H9 (cell line): Measurements from ENCODE around the gene MKNK2. TPM values are rescaled to one million over a fixed set of nuclear protein-coding genes. Genes with fewer than 3 reads are reported as not detected.

Experiments
- DNase-seq: peaks from one replicate; pipeline ENCODE4 v3.0.0-alpha.2; 2017
- H2AFZ ChIP-seq: one replicate; pipeline ENCODE4 v1.6.1; 2013; ENCODE audit warnings: mild to moderate bottlenecking, low read length, control low read depth, moderate library complexity
- H2AK5ac ChIP-seq: 2 replicates; pipeline ENCODE4 v1.6.1; 2013; ENCODE audit warnings: low read length, control low read depth, mixed read lengths; ENCODE audit not compliant: insufficient read length
- H2BK120ac ChIP-seq: one replicate; pipeline ENCODE4 v1.6.1; 2013; ENCODE audit warnings: low read depth, mild to moderate bottlenecking, low read length, control low read depth, inconsistent platforms; ENCODE audit not compliant: poor library complexity, severe bottlenecking
- H2BK12ac ChIP-seq: 2 replicates; pipeline ENCODE4 v1.6.1; 2013; ENCODE audit warnings: low read length, control low read depth, mixed read lengths, low read depth; ENCODE audit not compliant: insufficient read length
- H2BK15ac ChIP-seq: 2 replicates; pipeline ENCODE4 v1.6.1; 2013; ENCODE audit warnings: low read depth, low read length, control low read depth
- H2BK20ac ChIP-seq: one replicate; pipeline ENCODE4 v1.6.1; 2013; ENCODE audit warnings: low read depth, mild to moderate bottlenecking, low read length, control low read depth, inconsistent platforms; ENCODE audit not compliant: poor library complexity, severe bottlenecking
- H2BK5ac ChIP-seq: 2 replicates; pipeline ENCODE4 v1.6.1; 2013; ENCODE audit warnings: low read length, control low read depth, mixed read lengths; ENCODE audit not compliant: insufficient read length
- H3K14ac ChIP-seq: 2 replicates; pipeline ENCODE4 v1.6.1; 2013; ENCODE audit warnings: low read length, control low read depth; ENCODE audit not compliant: insufficient read depth
- H3K18ac ChIP-seq: 2 replicates; pipeline ENCODE4 v1.6.1; 2013; ENCODE audit warnings: low read depth, mild to moderate bottlenecking, mixed read lengths, low read length, control low read depth; ENCODE audit not compliant: insufficient read length
- H3K23ac ChIP-seq: 2 replicates; pipeline ENCODE4 v1.6.1; 2013; ENCODE audit warnings: low read length, control low read depth, mixed read lengths, low read depth; ENCODE audit not compliant: insufficient read length
- H3K23me2 ChIP-seq: 2 replicates; pipeline ENCODE4 v1.6.1; 2013; ENCODE audit warnings: low read depth, mild to moderate bottlenecking, mixed read lengths, low read length, control low read depth; ENCODE audit not compliant: insufficient read length, poor library complexity, severe bottlenecking
- H3K27ac ChIP-seq: 2 replicates; pipeline ENCODE4 v1.5.1; 2013; ENCODE audit warnings: low read length, control low read depth, mixed read lengths, low read depth; ENCODE audit not compliant: insufficient read length
- H3K27me3 ChIP-seq: 2 replicates; pipeline ENCODE4 v1.6.1; 2013; ENCODE audit warnings: low read length, control low read depth, inconsistent platforms; ENCODE audit not compliant: insufficient read depth
- H3K4ac ChIP-seq: 2 replicates; pipeline ENCODE4 v1.6.1; 2013; ENCODE audit warnings: low read depth, mild to moderate bottlenecking, control low read depth, inconsistent platforms, low read length, moderate library complexity
- H3K4me1 ChIP-seq: 2 replicates; pipeline ENCODE4 v1.6.1; 2013; ENCODE audit warnings: low read length, control low read depth, inconsistent platforms; ENCODE audit not compliant: insufficient read depth
- H3K4me2 ChIP-seq: 2 replicates; pipeline ENCODE4 v1.6.1; 2013; ENCODE audit warnings: low read length, control low read depth, mixed read lengths; ENCODE audit not compliant: insufficient read length, insufficient read depth
- H3K56ac ChIP-seq: 2 replicates; pipeline ENCODE4 v1.6.1; 2013; ENCODE audit warnings: low read depth, mild to moderate bottlenecking, mixed read lengths, low read length, control low read depth; ENCODE audit not compliant: insufficient read length
- H3K79me1 ChIP-seq: 2 replicates; pipeline ENCODE4 v1.6.1; 2013; ENCODE audit warnings: low read depth, mild to moderate bottlenecking, moderate library complexity, low read length, control low read depth, inconsistent platforms; ENCODE audit not compliant: insufficient read depth, poor library complexity, severe bottlenecking
- H3K79me2 ChIP-seq: 2 replicates; pipeline ENCODE4 v1.6.1; 2013; ENCODE audit warnings: low read length, control low read depth, inconsistent platforms; ENCODE audit not compliant: insufficient read depth
- H3K9ac ChIP-seq: 2 replicates; pipeline ENCODE4 v1.6.1; 2013; ENCODE audit warnings: low read length, control low read depth, mixed read lengths; ENCODE audit not compliant: insufficient read length; ENCODE audit errors: extremely low read depth
- H3K9me3 ChIP-seq: one replicate; pipeline ENCODE4 v1.6.1; 2013; ENCODE audit warnings: low read depth, low read length, inconsistent platforms; ENCODE audit not compliant: control insufficient read depth
- H3T11ph ChIP-seq: one replicate; pipeline ENCODE4 v1.6.1; 2013; ENCODE audit warnings: mild to moderate bottlenecking, low read length, control low read depth, inconsistent platforms
- H4K20me1 ChIP-seq: one replicate; pipeline ENCODE4 v1.6.1; 2013; ENCODE audit not compliant: control insufficient read depth, insufficient read length, insufficient read depth
- H4K5ac ChIP-seq: 2 replicates; pipeline ENCODE4 v1.6.1; 2013; ENCODE audit warnings: low read depth, mild to moderate bottlenecking, mixed read lengths, low read length, control low read depth; ENCODE audit not compliant: insufficient read length
- H4K8ac ChIP-seq: replicated peaks from 2 replicates; pipeline ENCODE4 v1.6.1; 2013; ENCODE audit warnings: low read length, control low read depth, mixed read lengths, low read depth; ENCODE audit not compliant: insufficient read length
- H4K91ac ChIP-seq: 2 replicates; pipeline ENCODE4 v1.6.1; 2013; ENCODE audit warnings: low read depth, mild to moderate bottlenecking, moderate library complexity, mixed read lengths, low read length, control low read depth; ENCODE audit not compliant: insufficient read length
- H3K27ac Mint-ChIP-seq, 3 experiments: 2 replicates in 2 of 3; 3 replicates in 1 of 3; pipeline ENCODE4 v1.8.0; 2020 to 2021; ENCODE audit warnings: mixed read lengths in 3 of 3, mild to moderate bottlenecking in 1 of 3, moderate library complexity in 1 of 3
- H3K27me3 Mint-ChIP-seq: 2 replicates; pipeline ENCODE4 v1.8.0; 2021; ENCODE audit warnings: low read depth, mild to moderate bottlenecking, moderate library complexity, mixed read lengths
- H3K36me3 Mint-ChIP-seq, 3 experiments: 2 replicates in 2 of 3; 3 replicates in 1 of 3; pipeline ENCODE4 v1.8.0; 2020 to 2021; ENCODE audit warnings: low read depth in 3 of 3, mixed read lengths in 3 of 3; ENCODE audit not compliant: insufficient read depth in 1 of 3
- H3K4me1 Mint-ChIP-seq, 2 experiments: 2 replicates each; pipeline ENCODE4 v1.8.0; 2020; ENCODE audit warnings: mixed read lengths in 2 of 2
- H3K4me3 Mint-ChIP-seq, 2 experiments: 2 replicates in 1 of 2; 3 replicates in 1 of 2; pipeline ENCODE4 v1.8.0; 2020 to 2021; ENCODE audit warnings: mild to moderate bottlenecking in 2 of 2, mixed read lengths in 2 of 2, moderate library complexity in 1 of 2
- H3K9me3 Mint-ChIP-seq, 2 experiments: 2 replicates in 1 of 2; 3 replicates in 1 of 2; pipeline ENCODE4 v1.8.0; 2020; ENCODE audit warnings: mild to moderate bottlenecking in 2 of 2, mixed read lengths in 2 of 2, moderate library complexity in 1 of 2
- WGBS: extraction: QIAGEN DNeasy Blood & Tissue Kit; methylation state at CpG from one replicate; pipeline ENCODE4 v1.1.7; 2013; ENCODE audit warnings: missing lambda C conversion rate, low lambda C conversion rate, mixed read lengths; ENCODE audit not compliant: insufficient read length; ENCODE audit errors: extremely low coverage; 5-methylcytosine and 5-hydroxymethylcytosine counted together
- total RNA-seq: library from RNA; stranded (reverse); gene quantifications from 2 replicates; pipeline ENCODE4 v1.2.1, GENCODE V29; 2021
- TF ChIP-seq, protein P1 (sequence below): fragments of 200-600 bp; sonication (generic); conservative IDR thresholded peaks from 3 replicates; pipeline ENCODE4 v1.8.0; 2021; ENCODE audit warnings: antibody characterized with exemption, mild to moderate bottlenecking

MKNK2 gene
- total RNA-seq, 1 experiment from 2014 or later = 153 TPM

DNA sequence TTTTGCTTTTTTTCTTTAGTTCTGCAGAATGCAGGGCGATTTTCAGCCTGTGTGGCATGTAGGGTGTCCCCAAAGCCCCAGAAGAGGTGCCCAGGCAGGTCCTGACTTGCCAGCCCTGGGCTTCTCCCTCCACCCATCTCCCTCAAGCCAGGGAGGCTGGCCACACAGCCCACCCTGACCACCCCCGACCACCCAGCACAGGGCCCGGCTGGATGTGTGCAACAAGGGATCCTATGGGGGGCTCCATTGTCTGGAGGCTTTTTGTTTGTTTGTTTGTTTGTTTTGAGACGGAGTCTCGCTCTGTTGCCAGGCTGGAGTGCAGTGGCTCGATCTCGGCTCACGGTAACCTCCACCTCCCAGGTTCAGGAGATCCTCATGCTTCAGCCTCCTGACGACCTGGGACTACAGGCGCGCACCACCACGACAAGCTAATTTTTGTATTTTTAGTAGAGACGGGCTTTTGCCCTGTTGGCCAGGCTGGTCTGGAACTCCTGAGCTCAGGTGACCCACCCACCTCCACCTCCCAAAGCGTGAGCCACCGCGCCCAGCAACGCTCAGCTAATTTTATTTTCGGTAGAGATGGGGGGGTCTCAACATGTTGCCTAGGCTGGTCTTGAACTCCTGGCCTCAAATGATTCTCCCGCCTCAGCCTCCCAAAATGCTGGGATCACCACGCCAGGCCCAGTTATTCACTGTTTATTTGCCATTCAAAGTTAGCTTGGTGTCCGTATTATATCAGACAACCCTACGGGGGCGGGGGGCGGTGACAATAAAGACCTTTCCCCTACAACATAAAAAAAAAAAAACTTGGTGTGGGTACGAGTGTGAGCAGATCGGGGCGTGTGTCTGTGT is 7.8 kb upstream of the MKNK2 start:
- Histone ChIP-seq H3T11ph (no peak overlapping the region), H3K23ac (no peak overlapping the region), H4K8ac (no peak overlapping the region), H2BK5ac (no peak overlapping the region), H3K4me1 (no peaks in the 10 kb centered on the region), H3K27me3 (no peaks in the 10 kb centered on the region), H3K79me1 (no peaks in the 10 kb centered on the region), H3K56ac (no peak overlapping the region), H2AFZ (no peak overlapping the region), H3K4me2 (no peak overlapping the region), H2BK15ac (no peak overlapping the region), H3K9ac (no peak overlapping the region), H4K5ac (no peak overlapping the region), H4K20me1 (no peaks in the 10 kb centered on the region), H3K9me3 (no peaks in the 10 kb centered on the region), H3K23me2 (peaks cover 10% of the 10 kb centered on the region), H4K91ac (no peak overlapping the region), H3K18ac (peak overlapping the region; percentile 27), H3K4ac (no peak overlapping the region), H2AK5ac (no peak overlapping the region), H2BK120ac (no peak overlapping the region), H3K79me2 (no peaks in the 10 kb centered on the region), H2BK12ac (no peak overlapping the region), H2BK20ac (no peak overlapping the region), H3K14ac (peak overlapping the region; percentile 17; the same call in 1 of the 2 replicates), H3K27ac (no peak overlapping the region)
- Mint-ChIP-seq H3K27me3 (no peaks in the 10 kb centered on the region), H3K4me1 (peaks cover 25 to 44% of the 10 kb centered on the region in 2 experiments), H3K27ac (peak overlapping the region; percentile 67 to 85 (median 85); a peak in 4 of 7 replicates), H3K4me3 (peak overlapping the region in 1 of 2 experiments; percentile 39; a peak in 2 of 5 replicates), H3K9me3 (no peaks in the 10 kb centered on the region; a peak in 1 of 5 replicates), H3K36me3 (no peaks in the 10 kb centered on the region)
- WGBS = no CpG with 5 or more reads among the region's 27 CpGs
- DNase-seq = no peak
- TF ChIP-seq, protein P1, sequence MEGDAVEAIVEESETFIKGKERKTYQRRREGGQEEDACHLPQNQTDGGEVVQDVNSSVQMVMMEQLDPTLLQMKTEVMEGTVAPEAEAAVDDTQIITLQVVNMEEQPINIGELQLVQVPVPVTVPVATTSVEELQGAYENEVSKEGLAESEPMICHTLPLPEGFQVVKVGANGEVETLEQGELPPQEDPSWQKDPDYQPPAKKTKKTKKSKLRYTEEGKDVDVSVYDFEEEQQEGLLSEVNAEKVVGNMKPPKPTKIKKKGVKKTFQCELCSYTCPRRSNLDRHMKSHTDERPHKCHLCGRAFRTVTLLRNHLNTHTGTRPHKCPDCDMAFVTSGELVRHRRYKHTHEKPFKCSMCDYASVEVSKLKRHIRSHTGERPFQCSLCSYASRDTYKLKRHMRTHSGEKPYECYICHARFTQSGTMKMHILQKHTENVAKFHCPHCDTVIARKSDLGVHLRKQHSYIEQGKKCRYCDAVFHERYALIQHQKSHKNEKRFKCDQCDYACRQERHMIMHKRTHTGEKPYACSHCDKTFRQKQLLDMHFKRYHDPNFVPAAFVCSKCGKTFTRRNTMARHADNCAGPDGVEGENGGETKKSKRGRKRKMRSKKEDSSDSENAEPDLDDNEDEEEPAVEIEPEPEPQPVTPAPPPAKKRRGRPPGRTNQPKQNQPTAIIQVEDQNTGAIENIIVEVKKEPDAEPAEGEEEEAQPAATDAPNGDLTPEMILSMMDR = no peak
